HepG2 (cell line): Measurements from ENCODE around the gene TMEM204. TPM values are rescaled to one million over a fixed set of nuclear protein-coding genes. Genes with fewer than 3 reads are reported as not detected.
A peak's percentile ranks its signal among the peaks of the same experiment; 100 is the strongest.

Source experiments
- ATAC-seq: fragments of 200-7000 bp; cut with Tn5 transposase; 3 replicates; pipeline ENCODE4 v1.9.1; 2020; ENCODE audit warnings: mild to moderate bottlenecking, moderate library complexity
- BruUV-seq: library from RNA; stranded (reverse); fragments of 400-500 nt; replicated peaks from 2 replicates; lab custom pipeline; 2021; lab: Mats Ljungman, UMichigan
- CTCF ChIA-PET: fragments of 300-600 bp; formaldehyde crosslinking; extraction: SDS; loops from one replicate; lab custom pipeline; 2021; ENCODE audit warnings: low total read pairs, inconsistent platforms, low intra/inter-chr PET ratio; lab: Yijun Ruan, JAX
- POLR2A ChIA-PET: fragments of 350-600 bp; sonication (Branson Sonifier 250); formaldehyde crosslinking; loops from one replicate; lab custom pipeline; 2020; ENCODE audit warnings: antibody characterized with exemption, inconsistent platforms; lab: Yijun Ruan, JAX
- DNase-seq: peaks from one replicate; pipeline ENCODE4 v3.0.0-alpha.2; 2015; ENCODE audit warnings: low spot score
- FAIRE-seq: peaks from 3 replicates; lab custom pipeline; 2011; peaks lifted over from hg19 to GRCh38; lab: Jason Lieb, UNC
- H2AFZ ChIP-seq: one replicate; pipeline ENCODE4 v1.6.1; 2011; ENCODE audit warnings: low read length, inconsistent platforms
- H3K27ac ChIP-seq: fragments of 300-600 bp; 3 replicates; pipeline ENCODE4 v1.8.0; 2011; ENCODE audit warnings: mixed run types, mild to moderate bottlenecking, mixed read lengths, low read length, inconsistent platforms; ENCODE audit not compliant: insufficient read depth; ENCODE audit errors: extremely low read length
- H3K27me3 ChIP-seq, 2 experiments: fragments of 200-600 bp in 1 of 2; 2 replicates in 1 of 2; 3 replicates in 1 of 2; pipeline versions ENCODE4 v1.6.0 to v1.8.0; 2011; ENCODE audit warnings: low read length in 2 of 2, mild to moderate bottlenecking in 2 of 2, moderate library complexity in 2 of 2, inconsistent platforms in 1 of 2; ENCODE audit not compliant: insufficient read depth in 2 of 2, control insufficient read depth in 1 of 2
- H3K36me3 ChIP-seq, 2 experiments: fragments of 200-600 bp in 1 of 2; replicated peaks in 1 of 2; 2 replicates in 1 of 2; 3 replicates in 1 of 2; pipeline versions ENCODE4 v1.5.1 to v1.8.0; 2011; ENCODE audit warnings: low read length in 2 of 2, inconsistent platforms in 1 of 2; ENCODE audit not compliant: insufficient read depth in 2 of 2, control insufficient read depth in 1 of 2
- H3K4me1 ChIP-seq: 2 replicates; pipeline ENCODE4 v1.5.1; 2012; ENCODE audit warnings: low read length, inconsistent platforms; ENCODE audit not compliant: insufficient read depth
- H3K4me2 ChIP-seq: 2 replicates; pipeline ENCODE4 v1.6.0; 2011; ENCODE audit warnings: low read depth, low read length, inconsistent platforms
- H3K4me3 ChIP-seq, 3 experiments: fragments of 200-600 bp in 1 of 3; sonication (generic), shearing (Covaris generic) in 1 of 3; replicated peaks in 1 of 3; 2 replicates each; pipeline ENCODE4 v1.5.1; 2011 to 2016; ENCODE audit warnings: low read length in 3 of 3, inconsistent platforms in 2 of 3, low read depth in 2 of 3, mild to moderate bottlenecking in 2 of 3, control low read depth in 1 of 3, mixed read lengths in 1 of 3; ENCODE audit not compliant: insufficient read depth in 1 of 3
- H3K79me2 ChIP-seq: one replicate; pipeline ENCODE4 v1.6.1; 2011; ENCODE audit warnings: low read length, inconsistent platforms; ENCODE audit not compliant: insufficient read depth
- H3K9ac ChIP-seq: 2 replicates; pipeline ENCODE4 v1.6.0; 2011; ENCODE audit warnings: mild to moderate bottlenecking, low read depth, low read length, inconsistent platforms; ENCODE audit not compliant: insufficient read depth
- H3K9me3 ChIP-seq: 2 replicates; pipeline ENCODE4 v1.5.1; 2012; ENCODE audit warnings: mild to moderate bottlenecking, low read length
- H4K20me1 ChIP-seq: 2 replicates; pipeline ENCODE4 v1.6.0; 2011; ENCODE audit warnings: inconsistent platforms, mild to moderate bottlenecking, low read length, moderate library complexity; ENCODE audit not compliant: insufficient read depth
- BRCA1 ChIP-seq: sonication (generic); formaldehyde crosslinking; IDR thresholded peaks from 2 replicates; pipeline ENCODE4 v1.4.0; 2020; ENCODE audit warnings: missing genetic modification reagents
- ZFP90 ChIP-seq: sonication (generic); formaldehyde crosslinking; IDR thresholded peaks from 2 replicates; pipeline ENCODE4 v1.8.0; 2022; ENCODE audit warnings: missing genetic modification reagents, mild to moderate bottlenecking, inconsistent platforms, borderline replicate concordance
- WGBS: methylation state at CpG from one replicate; pipeline ENCODE4 v1.1.6; 2017; ENCODE audit warnings: low lambda C conversion rate; 5-methylcytosine and 5-hydroxymethylcytosine counted together
- in situ Hi-C: cut with HindIII; loops from 2 replicates; pipeline ENCODE4 v1.10.0; 2017; ENCODE audit warnings: low pct_unique_long_range_greater_than_20kb; ENCODE audit not compliant: extremely low pct_ligation_motif_present
- intact Hi-C: fragments of 100-400 bp; cut with micrococcal nuclease; formaldehyde crosslinking; loops from one replicate; pipeline ENCODE4 v1.10.0; 2022; ENCODE audit not compliant: unreplicated experiment
- polyA plus RNA-seq, 8 experiments: library from polyadenylated mRNA; depleted of rRNA in 3 of 8; stranded (reverse) in 7 of 8; unstranded in 1 of 8; fragments of >200 nt; fragmentation: Illumina TruSeq in 4 of 8; extraction: Trizol in 4 of 8; gene quantifications; 2 replicates each; pipeline versions ENCODE4 v1.2.1 to v1.2.3, GENCODE V29; 2011 to 2016; ENCODE audit warnings: low read depth in 4 of 8, missing spikeins in 1 of 8, mixed read lengths in 1 of 8; ENCODE audit not compliant: insufficient read depth in 1 of 8
- total RNA-seq, 5 experiments: library from RNA; depleted of rRNA; stranded (reverse); fragments of >200 nt; fragmentation: Illumina TruSeq; extraction: Trizol; gene quantifications; 2 replicates each; pipeline ENCODE4 v1.2.3, GENCODE V29; 2016; ENCODE audit warnings: low read depth in 1 of 5
- TF ChIP-seq, protein P1 (sequence below): sonication (generic); formaldehyde crosslinking; IDR thresholded peaks from 2 replicates; pipeline ENCODE4 v1.8.0; 2022; ENCODE audit warnings: missing genetic modification reagents, low read depth, mild to moderate bottlenecking, borderline replicate concordance
- TF ChIP-seq, protein P2 (sequence below): sonication (generic); formaldehyde crosslinking; IDR thresholded peaks from 2 replicates; pipeline ENCODE4 v1.8.0; 2022; ENCODE audit warnings: mild to moderate bottlenecking, missing genetic modification reagents, borderline replicate concordance
- TF ChIP-seq, protein P3 (sequence below): sonication (generic); formaldehyde crosslinking; IDR thresholded peaks from 2 replicates; pipeline ENCODE4 v1.5.0; 2020; ENCODE audit warnings: missing genetic modification reagents

The TMEM204 gene
- total and polyA plus RNA-seq, 2 of the 13 experiments (the other 11 are each of a cell fraction or from before 2014, with no cell fraction given), result not detected

DNA sequence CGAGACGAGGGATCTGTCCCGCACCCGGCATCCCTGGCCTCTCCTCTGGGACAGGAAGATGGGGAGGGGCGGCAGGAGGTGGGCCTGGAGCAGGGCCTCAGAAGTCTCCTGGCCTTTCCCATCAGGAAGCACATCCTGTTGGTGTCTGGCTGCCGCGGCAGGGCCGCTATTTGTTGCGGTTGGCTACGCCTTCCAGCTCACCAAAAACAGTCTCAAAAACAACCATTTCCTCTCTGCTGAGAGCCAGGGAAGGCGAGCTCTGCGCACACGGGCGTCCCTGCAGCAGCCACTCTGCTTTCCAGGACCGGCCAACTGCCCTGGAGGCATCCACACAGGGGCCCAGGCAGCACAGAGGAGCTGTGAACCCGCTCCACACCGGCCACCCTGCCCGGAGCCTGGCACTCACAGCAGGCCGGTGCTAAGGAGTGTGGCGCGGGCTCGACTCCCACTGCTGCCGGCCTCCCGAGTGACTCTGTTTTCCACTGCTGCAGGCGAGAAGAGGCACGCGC lies at the start of gene TMEM204 (continued):
- TF ChIP-seq, protein P1, sequence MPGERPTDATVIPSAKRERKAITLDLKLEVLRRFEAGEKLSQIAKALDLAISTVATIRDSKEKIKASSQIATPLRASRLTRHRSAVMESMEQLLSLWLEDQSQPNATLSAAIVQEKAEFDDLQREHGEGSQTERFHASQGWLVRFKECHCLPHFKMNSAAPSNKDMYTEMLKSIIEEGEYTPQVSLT (CRISPR knock-in tag), result no peak
- TF ChIP-seq, protein P2, sequence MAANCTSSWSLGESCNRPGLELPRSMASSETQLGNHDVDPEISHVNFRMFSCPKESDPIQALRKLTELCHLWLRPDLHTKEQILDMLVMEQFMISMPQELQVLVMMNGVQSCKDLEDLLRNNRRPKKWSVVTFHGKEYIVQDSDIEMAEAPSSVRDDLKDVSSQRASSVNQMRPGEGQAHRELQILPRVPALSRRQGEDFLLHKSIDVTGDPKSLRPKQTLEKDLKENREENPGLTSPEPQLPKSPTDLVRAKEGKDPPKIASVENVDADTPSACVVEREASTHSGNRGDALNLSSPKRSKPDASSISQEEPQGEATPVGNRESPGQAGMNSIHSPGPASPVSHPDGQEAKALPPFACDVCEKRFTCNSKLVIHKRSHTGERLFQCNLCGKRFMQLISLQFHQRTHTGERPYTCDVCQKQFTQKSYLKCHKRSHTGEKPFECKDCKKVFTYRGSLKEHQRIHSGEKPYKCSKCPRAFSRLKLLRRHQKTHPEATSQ, result no peak

DNA sequence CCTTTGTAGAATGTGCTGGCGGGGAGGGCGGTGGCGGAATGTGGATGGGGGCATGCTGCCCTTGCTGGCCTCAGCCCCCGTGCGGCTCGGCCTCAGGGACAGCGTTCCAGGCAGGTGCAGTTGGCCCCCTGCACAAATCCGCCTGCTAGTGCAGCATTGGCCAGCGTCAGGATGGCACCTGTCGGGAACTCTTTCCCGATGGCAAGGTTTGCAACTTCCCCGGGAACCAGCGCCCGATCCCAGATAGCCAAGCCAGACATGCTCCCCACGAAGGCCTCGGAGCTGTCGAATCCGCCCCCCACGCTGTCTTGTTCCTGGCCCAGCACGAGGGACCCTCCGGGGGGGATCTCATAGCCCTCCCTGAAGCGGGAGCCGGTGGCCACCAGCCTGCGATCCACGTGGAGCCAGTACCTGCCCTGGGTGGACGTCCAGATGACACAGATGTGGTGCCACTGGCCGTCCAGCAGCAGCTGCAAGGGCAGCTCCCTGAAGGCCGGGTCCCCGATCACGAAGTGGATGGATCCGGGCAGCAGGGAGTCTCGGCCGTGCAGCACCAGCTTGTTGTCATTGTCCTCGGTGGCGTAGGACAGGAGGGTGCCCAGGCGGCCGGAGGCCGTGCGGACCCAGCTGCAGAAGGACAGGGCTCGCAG lies 47.5 kb upstream of the TMEM204 start:
- intact Hi-C loops, result no loop called here
- ATAC-seq (peak; percentile 13; the same call in 1 of the 3 replicates), DNase-seq (no peak), FAIRE-seq (no peak)
- Histone ChIP-seq H3K79me2 (no peaks in the 10 kb centered on the region), H4K20me1 (no peaks in the 10 kb centered on the region), H3K9ac (no peak overlapping the region), H3K27ac (no peak overlapping the region), H3K4me2 (no peak overlapping the region), H3K9me3 (no peaks in the 10 kb centered on the region), H3K36me3 (no peaks in the 10 kb centered on the region), H3K27me3 (peaks cover 8 to 60% of the 10 kb centered on the region in 2 experiments), H2AFZ (no peak overlapping the region), H3K4me1 (peaks cover 9% of the 10 kb centered on the region; the same call in 1 of the 2 replicates), H3K4me3 (no peak overlapping the region)
- BruUV-seq, result no TSS peak
- peak; percentile 88; the same call in 1 of the 2 replicates for TF ChIP-seq ZFP90 (CRISPR knock-in tag)
- TF ChIP-seq BRCA1, result no peak
- TF ChIP-seq, protein P3, sequence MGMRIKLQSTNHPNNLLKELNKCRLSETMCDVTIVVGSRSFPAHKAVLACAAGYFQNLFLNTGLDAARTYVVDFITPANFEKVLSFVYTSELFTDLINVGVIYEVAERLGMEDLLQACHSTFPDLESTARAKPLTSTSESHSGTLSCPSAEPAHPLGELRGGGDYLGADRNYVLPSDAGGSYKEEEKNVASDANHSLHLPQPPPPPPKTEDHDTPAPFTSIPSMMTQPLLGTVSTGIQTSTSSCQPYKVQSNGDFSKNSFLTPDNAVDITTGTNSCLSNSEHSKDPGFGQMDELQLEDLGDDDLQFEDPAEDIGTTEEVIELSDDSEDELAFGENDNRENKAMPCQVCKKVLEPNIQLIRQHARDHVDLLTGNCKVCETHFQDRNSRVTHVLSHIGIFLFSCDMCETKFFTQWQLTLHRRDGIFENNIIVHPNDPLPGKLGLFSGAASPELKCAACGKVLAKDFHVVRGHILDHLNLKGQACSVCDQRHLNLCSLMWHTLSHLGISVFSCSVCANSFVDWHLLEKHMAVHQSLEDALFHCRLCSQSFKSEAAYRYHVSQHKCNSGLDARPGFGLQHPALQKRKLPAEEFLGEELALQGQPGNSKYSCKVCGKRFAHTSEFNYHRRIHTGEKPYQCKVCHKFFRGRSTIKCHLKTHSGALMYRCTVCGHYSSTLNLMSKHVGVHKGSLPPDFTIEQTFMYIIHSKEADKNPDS (CRISPR knock-in tag), result no peak
- WGBS, result 64% methylated on average over 15 of the region's 40 CpGs
- ChIA-PET POLR2A (interaction anchor here (0.7 kb wide), 1 partner anchor 8 kb away, joined by 4 read pairs; no protein-coding TSS in a partner anchor), CTCF (no interaction called here)
- in situ Hi-C loops, result no loop called here
